SK-N-SH (cell line): ENCODE results near the gene DLD.

Experiments used
- CHD2 ChIP-seq: fragments of 150-350 bp; IDR thresholded peaks from 2 replicates; pipeline ENCODE4 v1.6.1; 2018; ENCODE audit warnings: low read length; ENCODE audit not compliant: partially characterized antibody
- CTCF ChIP-seq: fragments of 200-600 bp; sonication (generic); IDR thresholded peaks from 2 replicates; pipeline ENCODE4 v1.6.1; 2017; ENCODE audit warnings: antibody characterized with exemption, mild to moderate bottlenecking, moderate library complexity
- FOXJ3 ChIP-seq: sonication (generic); formaldehyde crosslinking; IDR thresholded peaks from 2 replicates; pipeline ENCODE4 v1.5.1; 2020; ENCODE audit warnings: mild to moderate bottlenecking, missing genetic modification reagents
- FOXM1 ChIP-seq: IDR thresholded peaks from 2 replicates; pipeline ENCODE4 v1.4.0; 2012; ENCODE audit warnings: low read depth, mild to moderate bottlenecking
- MAX ChIP-seq: IDR thresholded peaks from 2 replicates; pipeline ENCODE4 v1.4.0; 2012; ENCODE audit warnings: low read depth
- POLR2AphosphoS5 ChIP-seq: IDR thresholded peaks from 2 replicates; pipeline ENCODE4 v1.6.1; 2012; ENCODE audit warnings: low read depth, low read length
- YY1 ChIP-seq: IDR thresholded peaks from 2 replicates; pipeline ENCODE4 v1.4.0; 2012; ENCODE audit warnings: low read depth, mild to moderate bottlenecking

- no peak for TF ChIP-seq YY1
- no peak for TF ChIP-seq FOXJ3 (CRISPR knock-in tag)
- no peak for TF ChIP-seq POLR2AphosphoS5
- TF ChIP-seq FOXM1: no peak
- no peak for TF ChIP-seq CHD2
- TF ChIP-seq CTCF: no peak
- no peak for TF ChIP-seq MAX
These were observed 45.3 kb downstream of the DLD start for GRCh38 chr7:107936312-107936711.
